K562 (cell line): Measurements from ENCODE around the gene FKBP7.

Experiments used
- CTCF ChIP-seq, 3 experiments: IDR thresholded peaks in 2 of 3; conservative IDR thresholded peaks in 1 of 3; 2 replicates each; pipeline ENCODE4 v1.5.1; 2011 to 2012; ENCODE audit warnings: low read length in 3 of 3, mild to moderate bottlenecking in 3 of 3, control low read depth in 2 of 3, improper control_type of control experiment in 1 of 3, inconsistent platforms in 1 of 3, low read depth in 1 of 3, mixed read lengths in 1 of 3, moderate library complexity in 1 of 3; ENCODE audit not compliant: insufficient read depth in 2 of 3
- HINFP ChIP-seq: fragments of 450-650 bp; conservative IDR thresholded peaks from 2 replicates; pipeline ENCODE4 v1.6.1; 2016; ENCODE audit warnings: missing genetic modification characterization, low read depth, mild to moderate bottlenecking, control low read depth, missing compliant biosample characterization
- ZNF140 ChIP-seq: fragments of 250-450 bp; sonication (Bioruptor Pico); IDR thresholded peaks from 2 replicates; pipeline ENCODE4 v1.8.0; 2021; ENCODE audit warnings: moderate library complexity, mild to moderate bottlenecking, inconsistent platforms

- TF ChIP-seq CTCF (IDR thresholded peaks at IDR 0.05 in 2 of 3, conservative IDR thresholded peaks at IDR 0.05 in 1 of 3; ENCODE audit: insufficient read depth in 2 of 3, low read depth in 1 of 3, low read length in 3 of 3) (no peak), ZNF140 (CRISPR knock-in tag) (no peak), HINFP (no peak)
These were observed 316 bp downstream of the FKBP7 start for GRCh38 chr2:178478130-178478438.
